ENCODE measurements around the gene TXN. TPM values are rescaled to one million over a fixed set of nuclear protein-coding genes. Genes with fewer than 3 reads are reported as not detected.

TXN gene
- 181 and 188 TPM in 2 replicates for total RNA-seq
- long read RNA-seq, transcript TXN-202 (5 exons, 869 nt) = major isoform, 75 of 78 reads
- long read RNA-seq, partial matches to known transcripts = 0 of 78 reads
- long read RNA-seq, other reads (novel, unspliced or antisense) = 3 of 78 reads

GRCh38 chr9:110256380-110257096 is at the start of gene TXN:
TSS of gene TXN (minus strand) at chr9:110256507. CDS start at chr9:110256435, 72 bp downstream.
- Mint-ChIP-seq H3K9me3 (no peaks in the 10 kb centered on the region), H3K4me3 (peak within 1 kb of the TSS; percentile 96), H3K4me1 (peaks cover 49% of the 10 kb centered on the region), H3K27ac (ENCODE audit: unreplicated experiment) (peak within 1 kb of the TSS; percentile 98), H3K27me3 (ENCODE audit: low read depth) (no peaks in the 10 kb centered on the region), H3K36me3 (ENCODE audit: low read depth) (no peaks in the 10 kb centered on the region)
- TF ChIP-seq CTCF (conservative IDR thresholded peaks at IDR 0.05) = no peak
- DNase-seq (ENCODE audit: low read depth, low spot score) = peak; percentile 75

GRCh38 chr9:110303133-110303532 is 46.8 kb upstream of the TXN start:
- H3K27ac Mint-ChIP-seq (ENCODE audit: unreplicated experiment) = no peak overlapping the region
- no peaks in the 10 kb centered on the region for H3K9me3 Mint-ChIP-seq
- H3K4me3 Mint-ChIP-seq = no peak overlapping the region
- no peaks in the 10 kb centered on the region for H3K27me3 Mint-ChIP-seq (ENCODE audit: low read depth)
- H3K4me1 Mint-ChIP-seq = peaks cover 5% of the 10 kb centered on the region
- no peak for DNase-seq (ENCODE audit: low read depth, low spot score)
- TF ChIP-seq CTCF (conservative IDR thresholded peaks at IDR 0.05) = no peak
- no peaks in the 10 kb centered on the region for H3K36me3 Mint-ChIP-seq (ENCODE audit: low read depth)

DNA sequence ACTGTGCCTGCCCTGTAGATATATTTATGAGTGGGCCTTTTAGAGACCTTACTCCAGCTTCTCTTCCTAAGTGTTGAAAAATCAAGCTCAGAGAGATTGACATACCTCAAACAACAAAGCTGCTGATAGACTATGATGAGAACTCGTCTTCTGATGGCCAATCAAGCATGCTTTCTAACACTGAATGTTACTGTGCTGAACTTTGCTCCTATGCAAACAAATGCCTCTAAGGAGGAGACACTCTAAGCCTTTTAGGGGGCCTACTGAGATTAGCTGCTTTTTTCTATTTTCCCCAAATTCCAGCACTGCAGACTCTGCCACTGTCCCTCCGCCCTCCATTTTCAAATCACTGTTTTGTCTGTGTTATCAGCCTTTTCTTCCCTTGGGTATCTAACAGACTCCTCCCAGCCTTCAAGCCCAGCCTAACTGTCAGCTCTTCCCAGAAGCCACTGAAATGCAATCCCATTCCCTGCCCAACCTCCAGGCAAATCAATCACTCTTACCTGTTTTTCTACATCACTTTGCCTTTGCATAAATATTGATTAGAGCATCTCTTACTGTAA is 41.8 kb upstream of the TXN start:
- H3K36me3 Mint-ChIP-seq (ENCODE audit: low read depth) = no peaks in the 10 kb centered on the region
- H3K9me3 Mint-ChIP-seq = no peaks in the 10 kb centered on the region
- no peak overlapping the region for H3K4me3 Mint-ChIP-seq
- no peak for DNase-seq (ENCODE audit: low read depth, low spot score)
- TF ChIP-seq CTCF (conservative IDR thresholded peaks at IDR 0.05) = no peak
- H3K4me1 Mint-ChIP-seq = peaks cover 5% of the 10 kb centered on the region
- no peak overlapping the region for H3K27ac Mint-ChIP-seq (ENCODE audit: unreplicated experiment)
- H3K27me3 Mint-ChIP-seq (ENCODE audit: low read depth) = no peaks in the 10 kb centered on the region

- DNase-seq (ENCODE audit: low read depth, low spot score) = no peak
- no peaks in the 10 kb centered on the region for H3K27me3 Mint-ChIP-seq (ENCODE audit: low read depth)
- H3K4me3 Mint-ChIP-seq = no peak overlapping the region
- H3K4me1 Mint-ChIP-seq = no peaks in the 10 kb centered on the region
- no peak for TF ChIP-seq CTCF (conservative IDR thresholded peaks at IDR 0.05)
- no peaks in the 10 kb centered on the region for H3K36me3 Mint-ChIP-seq (ENCODE audit: low read depth)
- H3K9me3 Mint-ChIP-seq = no peaks in the 10 kb centered on the region
- H3K27ac Mint-ChIP-seq (ENCODE audit: unreplicated experiment) = no peak overlapping the region
These were observed 36.9 kb upstream of the TXN start for GRCh38 chr9:110293248-110293647.

GRCh38 chr9:110291921-110292557 is 35.7 kb upstream of the TXN start:
- Mint-ChIP-seq H3K9me3 (no peaks in the 10 kb centered on the region), H3K27me3 (ENCODE audit: low read depth) (no peaks in the 10 kb centered on the region), H3K36me3 (ENCODE audit: low read depth) (no peaks in the 10 kb centered on the region), H3K4me3 (no peak overlapping the region), H3K27ac (ENCODE audit: unreplicated experiment) (no peak overlapping the region), H3K4me1 (no peaks in the 10 kb centered on the region)
- TF ChIP-seq CTCF (conservative IDR thresholded peaks at IDR 0.05) = no peak
- no peak for DNase-seq (ENCODE audit: low read depth, low spot score)

All from neural crest cell (in vitro differentiated cells).